ENCODE measurements around the gene ADAM17. TPM values are rescaled to one million over a fixed set of nuclear protein-coding genes. Genes with fewer than 3 reads are reported as not detected.

The ADAM17 gene
- total and polyA plus RNA-seq, 2 of the 8 experiments (the other 6 are each of a cell fraction or from before 2014, with no cell fraction given), result 6.5 to 23.5 TPM

DNA sequence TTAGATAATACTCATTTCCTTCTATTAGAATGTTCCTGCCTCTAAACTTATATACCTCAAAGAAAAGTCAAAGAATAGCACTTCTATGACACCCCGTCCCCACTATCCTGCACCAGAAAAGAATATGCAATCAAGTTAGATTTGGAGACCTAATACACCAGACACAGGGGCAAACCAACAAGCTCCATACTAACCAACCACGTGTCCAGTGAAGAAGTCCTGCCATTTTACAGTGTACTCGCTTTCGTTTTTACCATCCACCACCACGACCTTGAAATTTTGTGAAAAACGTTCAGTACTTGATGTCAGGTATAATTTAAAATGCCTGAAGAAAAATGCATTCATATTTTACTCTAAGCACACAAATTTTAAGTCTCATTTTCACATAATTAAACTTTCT is 19.1 kb downstream of the ADAM17 start:
- no peak overlapping the region for H3K4me3 ChIP-seq (ENCODE audit: extremely low read depth in 1 of 4, insufficient read depth in 2 of 4, low read depth in 3 of 4, low read length in 4 of 4)
- H2AFZ ChIP-seq (ENCODE audit: low read length), result no peak overlapping the region
- H3K14ac ChIP-seq (ENCODE audit: insufficient read length), result no peak overlapping the region
- H3K9ac ChIP-seq (replicated peaks in 1 of 4; ENCODE audit: extremely low read depth in 1 of 4, low read depth in 3 of 4, low read length in 3 of 4), result no peak overlapping the region
- no peak overlapping the region for H2AK5ac ChIP-seq (ENCODE audit: low read depth, low read length)
- H2BK5ac ChIP-seq (ENCODE audit: low read depth, low read length), result no peak overlapping the region
- H2BK20ac ChIP-seq (ENCODE audit: low read length), result no peak overlapping the region
- H3K79me2 ChIP-seq (ENCODE audit: control insufficient read depth in 1 of 2, insufficient read depth in 2 of 2, low read length in 2 of 2), result 0 out of 4 replicates have a peak, but pooled peaks cover 0 to 2% of the 10 kb centered on the region in 2 experiments
- POLR2A ChIA-PET (ENCODE audit: partially characterized antibody), result interaction anchor here (1.5 to 2.4 kb wide), 2 partner anchors 19 to 94 kb away, joined by 5 to 8 read pairs; partner anchors contain the start of genes ADAM17 and YWHAQ
- no peak overlapping the region for H3K4ac ChIP-seq (replicated peaks; ENCODE audit: insufficient read length, low read depth, low read length)
- no peaks in the 10 kb centered on the region for H3K27me3 ChIP-seq (replicated peaks in 1 of 4; ENCODE audit: control insufficient read depth in 3 of 4, extremely low read depth in 1 of 4, insufficient read depth in 3 of 4, low read length in 3 of 4)
- H3K9me3 ChIP-seq (ENCODE audit: insufficient read depth in 2 of 2, low read depth in 1 of 2, low read length in 1 of 2), result no peaks in the 10 kb centered on the region
- H4K20me1 ChIP-seq (replicated peaks in 1 of 2; ENCODE audit: control insufficient read depth in 1 of 2, insufficient read depth in 2 of 2, low read length in 2 of 2), result peaks cover 0 to 1% of the 10 kb centered on the region in 2 experiments
- H3K4me1 ChIP-seq (replicated peaks in 1 of 4; ENCODE audit: control insufficient read depth in 3 of 4, insufficient read depth in 4 of 4, low read length in 3 of 4), result no peaks in the 10 kb centered on the region
- H3K56ac ChIP-seq (replicated peaks; ENCODE audit: insufficient read length, low read depth, low read length), result no peak overlapping the region
- H3K36me3 ChIP-seq (ENCODE audit: control insufficient read depth in 2 of 4, insufficient read depth in 4 of 4, low read length in 3 of 4), result peaks cover 0 to 3% (median 0%) of the 10 kb centered on the region in 4 experiments; a peak in 1 of 8 replicates
- H4K91ac ChIP-seq (replicated peaks; ENCODE audit: insufficient read length, low read length), result no peak overlapping the region
- no peak overlapping the region for H4K5ac ChIP-seq (ENCODE audit: insufficient read length, low read depth, low read length)
- H2BK120ac ChIP-seq (replicated peaks; ENCODE audit: low read depth, low read length), result no peak overlapping the region
- no peak for DNase-seq (ENCODE audit: low read depth in 1 of 2, low spot score in 2 of 2)
- 88% methylated on average over 6 of the region's 6 CpGs; no CpG with 5 or more reads in 1 of the 2 experiments for WGBS, 2 experiments (ENCODE audit: extremely low coverage in 1 of 2, insufficient coverage in 1 of 2, insufficient read length in 1 of 2, insufficient replicate concordance in 2 of 2, low coverage in 1 of 2, low lambda C conversion rate in 2 of 2, missing lambda C conversion rate in 1 of 2)
- no peak for FAIRE-seq
- no peak overlapping the region for H3K27ac ChIP-seq (ENCODE audit: low read depth, low read length)
- H3K79me1 ChIP-seq (ENCODE audit: low read depth, low read length), result no peaks in the 10 kb centered on the region; the same call in 1 of the 2 replicates
- no peak overlapping the region for H4K8ac ChIP-seq (ENCODE audit: extremely low read depth, insufficient read depth, low read length)
- no peak overlapping the region for H3K23ac ChIP-seq (ENCODE audit: insufficient read length)
- no peak overlapping the region for H3K18ac ChIP-seq (ENCODE audit: extremely low read depth, low read length)
- no peak overlapping the region for H2BK15ac ChIP-seq (ENCODE audit: low read length)
- H2BK12ac ChIP-seq (ENCODE audit: low read depth, low read length), result no peak overlapping the region
- H3K4me2 ChIP-seq (ENCODE audit: insufficient read depth in 1 of 2, low read depth in 2 of 2, low read length in 2 of 2), result no peak overlapping the region
- no peaks in the 10 kb centered on the region for H3K23me2 ChIP-seq (ENCODE audit: low read depth, low read length)
- CTCF ChIA-PET (ENCODE audit: partially characterized antibody), result interaction anchor here (1.0 kb wide), 1 partner anchor 21 kb away, joined by 3 read pairs; no protein-coding TSS in a partner anchor
- TF ChIP-seq ZNF274 (IDR thresholded peaks at IDR 0.05; ENCODE audit: borderline replicate concordance, extremely low read depth, low read length) (no peak), CBX8 (IDR thresholded peaks at IDR 0.05; ENCODE audit: borderline replicate concordance, low read depth, low read length) (no peak), CHD2 (IDR thresholded peaks at IDR 0.05; ENCODE audit: low read length) (no peak), CREB1 (IDR thresholded peaks at IDR 0.05) (no peak), KDM5A (IDR thresholded peaks at IDR 0.05; ENCODE audit: low read length) (no peak), EZH2 (IDR thresholded peaks at IDR 0.05; ENCODE audit: low read depth, low read length, severe bottlenecking) (no peak), YY1 (IDR thresholded peaks at IDR 0.05; ENCODE audit: low read depth, low read length) (no peak)
- TF ChIP-seq, protein P1, sequence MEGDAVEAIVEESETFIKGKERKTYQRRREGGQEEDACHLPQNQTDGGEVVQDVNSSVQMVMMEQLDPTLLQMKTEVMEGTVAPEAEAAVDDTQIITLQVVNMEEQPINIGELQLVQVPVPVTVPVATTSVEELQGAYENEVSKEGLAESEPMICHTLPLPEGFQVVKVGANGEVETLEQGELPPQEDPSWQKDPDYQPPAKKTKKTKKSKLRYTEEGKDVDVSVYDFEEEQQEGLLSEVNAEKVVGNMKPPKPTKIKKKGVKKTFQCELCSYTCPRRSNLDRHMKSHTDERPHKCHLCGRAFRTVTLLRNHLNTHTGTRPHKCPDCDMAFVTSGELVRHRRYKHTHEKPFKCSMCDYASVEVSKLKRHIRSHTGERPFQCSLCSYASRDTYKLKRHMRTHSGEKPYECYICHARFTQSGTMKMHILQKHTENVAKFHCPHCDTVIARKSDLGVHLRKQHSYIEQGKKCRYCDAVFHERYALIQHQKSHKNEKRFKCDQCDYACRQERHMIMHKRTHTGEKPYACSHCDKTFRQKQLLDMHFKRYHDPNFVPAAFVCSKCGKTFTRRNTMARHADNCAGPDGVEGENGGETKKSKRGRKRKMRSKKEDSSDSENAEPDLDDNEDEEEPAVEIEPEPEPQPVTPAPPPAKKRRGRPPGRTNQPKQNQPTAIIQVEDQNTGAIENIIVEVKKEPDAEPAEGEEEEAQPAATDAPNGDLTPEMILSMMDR (IDR thresholded peaks at IDR 0.05; ENCODE audit: control extremely low read depth in 1 of 3, insufficient read depth in 1 of 3, low read depth in 1 of 3, low read length in 3 of 3), result no peak
- TF ChIP-seq, protein P2, sequence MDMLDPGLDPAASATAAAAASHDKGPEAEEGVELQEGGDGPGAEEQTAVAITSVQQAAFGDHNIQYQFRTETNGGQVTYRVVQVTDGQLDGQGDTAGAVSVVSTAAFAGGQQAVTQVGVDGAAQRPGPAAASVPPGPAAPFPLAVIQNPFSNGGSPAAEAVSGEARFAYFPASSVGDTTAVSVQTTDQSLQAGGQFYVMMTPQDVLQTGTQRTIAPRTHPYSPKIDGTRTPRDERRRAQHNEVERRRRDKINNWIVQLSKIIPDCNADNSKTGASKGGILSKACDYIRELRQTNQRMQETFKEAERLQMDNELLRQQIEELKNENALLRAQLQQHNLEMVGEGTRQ (IDR thresholded peaks at IDR 0.05; ENCODE audit: low read length), result no peak
- TF ChIP-seq, protein P3, sequence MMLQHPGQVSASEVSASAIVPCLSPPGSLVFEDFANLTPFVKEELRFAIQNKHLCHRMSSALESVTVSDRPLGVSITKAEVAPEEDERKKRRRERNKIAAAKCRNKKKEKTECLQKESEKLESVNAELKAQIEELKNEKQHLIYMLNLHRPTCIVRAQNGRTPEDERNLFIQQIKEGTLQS (IDR thresholded peaks at IDR 0.05; ENCODE audit: insufficient read depth, low read depth, low read length), result no peak

Measured in H1 (cell line).